Measurements from ENCODE around the gene COX10. TPM values are rescaled to one million over a fixed set of nuclear protein-coding genes. Genes with fewer than 3 reads are reported as not detected.

COX10 gene
- total RNA-seq, 1 experiment from 2014 or later = 20.0 TPM

GRCh38 chr17:14047591-14047990, 21.7 kb upstream of the COX10 start:
- H3K36me3 ChIP-seq (ENCODE audit: insufficient read depth, low read length, poor library complexity, severe bottlenecking) = no peaks in the 10 kb centered on the region
- H3K4me1 ChIP-seq (ENCODE audit: insufficient read depth, low read length, poor library complexity, severe bottlenecking) = no peaks in the 10 kb centered on the region
- TF ChIP-seq CTCF (conservative IDR thresholded peaks at IDR 0.05; ENCODE audit: low read depth, low read length) (no peak), EZH2 (IDR thresholded peaks at IDR 0.05; ENCODE audit: borderline replicate concordance, low read depth, low read length, poor library complexity, severe bottlenecking) (no peak)
- BruUV-seq (replicated peaks) = no TSS peak
- H3K27me3 ChIP-seq (replicated peaks; ENCODE audit: insufficient read depth, low read depth, low read length, poor library complexity) = no peaks in the 10 kb centered on the region
- POLR2A ChIA-PET (ENCODE audit: low non-redundant PET) = no interaction called here
- no peak overlapping the region for H3K4me3 ChIP-seq (ENCODE audit: low read depth, low read length, poor library complexity, severe bottlenecking)
- H3K27ac ChIP-seq (ENCODE audit: low read depth, low read length, poor library complexity, severe bottlenecking) = no peak overlapping the region
- CTCF ChIA-PET = no interaction called here
- intact Hi-C loops (cut with micrococcal nuclease; ENCODE audit: unreplicated experiment) = no loop called here
- DNase-seq (ENCODE audit: low spot score) = no peak
- no peaks in the 10 kb centered on the region for H3K9me3 ChIP-seq (ENCODE audit: low read depth, low read length, poor library complexity, severe bottlenecking)

GRCh38 chr17:14048169-14048568, 21.1 kb upstream of the COX10 start:
- Histone ChIP-seq H3K27ac (ENCODE audit: low read depth, low read length, poor library complexity, severe bottlenecking) (no peak overlapping the region), H3K36me3 (ENCODE audit: insufficient read depth, low read length, poor library complexity, severe bottlenecking) (no peaks in the 10 kb centered on the region), H3K27me3 (replicated peaks; ENCODE audit: insufficient read depth, low read depth, low read length, poor library complexity) (no peaks in the 10 kb centered on the region), H3K9me3 (ENCODE audit: low read depth, low read length, poor library complexity, severe bottlenecking) (no peaks in the 10 kb centered on the region), H3K4me3 (ENCODE audit: low read depth, low read length, poor library complexity, severe bottlenecking) (no peak overlapping the region), H3K4me1 (ENCODE audit: insufficient read depth, low read length, poor library complexity, severe bottlenecking) (peaks cover 3% of the 10 kb centered on the region)
- peak; percentile 27 for DNase-seq (ENCODE audit: low spot score)
- CTCF ChIA-PET = no interaction called here
- BruUV-seq (replicated peaks) = no TSS peak
- intact Hi-C loops (cut with micrococcal nuclease; ENCODE audit: unreplicated experiment) = no loop called here
- POLR2A ChIA-PET (ENCODE audit: low non-redundant PET) = no interaction called here
- no peak for TF ChIP-seq EZH2 (IDR thresholded peaks at IDR 0.05; ENCODE audit: borderline replicate concordance, low read depth, low read length, poor library complexity, severe bottlenecking)
- peak; percentile 46 for TF ChIP-seq CTCF (conservative IDR thresholded peaks at IDR 0.05; ENCODE audit: low read depth, low read length)

DNA sequence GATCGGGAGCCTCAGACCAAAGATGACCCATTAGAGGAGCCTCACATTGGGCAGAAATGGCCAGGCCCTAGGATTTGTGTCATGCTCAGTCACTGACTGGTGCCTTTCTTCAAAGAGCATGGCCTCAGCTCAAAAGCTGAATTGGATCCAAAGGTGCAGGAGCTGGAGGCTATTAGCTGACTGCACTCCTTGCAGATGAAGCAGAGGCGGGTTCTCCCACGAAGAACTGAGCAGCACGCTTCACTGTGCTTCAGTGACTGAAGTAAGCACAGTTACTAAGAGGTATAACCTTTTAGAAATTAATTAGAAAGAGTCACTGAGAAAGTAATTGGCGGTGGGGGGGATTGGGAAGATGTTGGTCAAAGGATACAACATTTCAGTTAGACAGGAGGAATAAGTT, 18.7 kb upstream of the COX10 start:
- ChIA-PET POLR2A (ENCODE audit: low non-redundant PET) (no interaction called here), CTCF (no interaction called here)
- intact Hi-C loops (cut with micrococcal nuclease; ENCODE audit: unreplicated experiment) = no loop called here
- Histone ChIP-seq H3K27me3 (replicated peaks; ENCODE audit: insufficient read depth, low read depth, low read length, poor library complexity) (no peaks in the 10 kb centered on the region), H3K4me1 (ENCODE audit: insufficient read depth, low read length, poor library complexity, severe bottlenecking) (peaks cover 3% of the 10 kb centered on the region), H3K27ac (ENCODE audit: low read depth, low read length, poor library complexity, severe bottlenecking) (no peak overlapping the region), H3K36me3 (ENCODE audit: insufficient read depth, low read length, poor library complexity, severe bottlenecking) (no peaks in the 10 kb centered on the region), H3K4me3 (ENCODE audit: low read depth, low read length, poor library complexity, severe bottlenecking) (no peak overlapping the region), H3K9me3 (ENCODE audit: low read depth, low read length, poor library complexity, severe bottlenecking) (no peaks in the 10 kb centered on the region)
- DNase-seq (ENCODE audit: low spot score) = no peak
- no TSS peak for BruUV-seq (replicated peaks)
- TF ChIP-seq EZH2 (IDR thresholded peaks at IDR 0.05; ENCODE audit: borderline replicate concordance, low read depth, low read length, poor library complexity, severe bottlenecking) (no peak), CTCF (conservative IDR thresholded peaks at IDR 0.05; ENCODE audit: low read depth, low read length) (no peak)
